Heart left ventricle (tissue), 13 donors: Measurements from ENCODE around the gene CCDC106.

Experiments used
- CTCF ChIP-seq, 12 donors: fragments of 200-600 bp; sonication (generic) in 4 of 12; IDR thresholded peaks; one replicate each; pipeline versions ENCODE4 v1.5.0 to v1.8.0; 2018 to 2022; ENCODE audit warnings: antibody characterized with exemption in 12 of 12, mild to moderate bottlenecking in 5 of 12
- POLR2A ChIP-seq, 2 donors: fragments of 450-650 bp; IDR thresholded peaks; one replicate each; pipeline ENCODE4 v1.6.1; 2017; ENCODE audit warnings: antibody characterized with exemption in 2 of 2, mild to moderate bottlenecking in 2 of 2, moderate library complexity in 2 of 2
- donor health status: ischemic (EF 13 %, LVEDD 7.1; RV severe dilation, severe dysfunction).
- donor health status: DM: no; HTN: yes; CAD: no.
- donor health status: DM: no; HTN: no; CAD: no.
- donor health status: ischemic (EF 25% LVEDD 6.9; RV normal size, moderate dysfunction).
- donor health status: ischemic (EF 25% LVEDD 5.7; RV mildly dilated, moderate dysfunction).
- donor health status: ischemic (EF 35%, LVEDD 5.7; RV mildly dilated, moderate dysfunction).
- donor health status: nonischemic (EF 11% LVEDD 7.7; RV severe dilation, severe dysfunction).
- donor health status: DM: yes; HTN: yes; CAD: no.
- donor health status: PGD.
- donor health status: ischemic (EF 29% LVEDD 5.4; RV normal size, mild dysfunction).
- donor health status: nonischemic (EF 23%, LVEDD 6.1; RV moderate dilation, normal function).

- TF ChIP-seq POLR2A (IDR thresholded peaks at IDR 0.05) (no peak), CTCF (IDR thresholded peaks at IDR 0.05) (no peak)
Observed at GRCh38 chr19:55676889-55677505, 29.0 kb downstream of the CCDC106 start.
